Gastrocnemius medialis (tissue), 4 donors: ENCODE measurements around the gene CIDEB. TPM values are rescaled to one million over a fixed set of nuclear protein-coding genes. Genes with fewer than 3 reads are reported as not detected.
A peak's percentile ranks its signal among the peaks of the same experiment; 100 is the strongest.

Experiments
- ATAC-seq, 2 donors: fragments of 150-250 bp; one replicate each; pipeline ENCODE4 v1.9.1; 2016
- DNase-seq, 2 donors: peaks; one replicate each; pipeline ENCODE4 v3.0.0-alpha.2; 2019
- H3K27ac ChIP-seq, 4 donors: fragments of 200-600 bp; sonication (generic); 1 replicate in 1 of 4; 2 replicates in 3 of 4; pipeline ENCODE4 v1.5.1; 2016 to 2018; ENCODE audit warnings: mild to moderate bottlenecking in 2 of 4, moderate library complexity in 1 of 4
- H3K27me3 ChIP-seq, 3 donors: fragments of 200-600 bp; sonication (generic) in 2 of 3; 1 replicate in 1 of 3; 2 replicates in 2 of 3; pipeline versions ENCODE4 v1.5.1 to v1.6.0; 2016 to 2019; ENCODE audit warnings: mild to moderate bottlenecking in 1 of 3, moderate library complexity in 1 of 3
- H3K36me3 ChIP-seq, 2 donors: fragments of 200-600 bp; sonication (generic) in 1 of 2; one replicate each; pipeline ENCODE4 v1.5.1; 2017 to 2018
- H3K4me1 ChIP-seq, 2 donors: fragments of 200-600 bp; sonication (generic) in 1 of 2; one replicate each; pipeline ENCODE4 v1.5.1; 2016 to 2017; ENCODE audit warnings: mild to moderate bottlenecking in 2 of 2
- H3K4me3 ChIP-seq, 4 donors: fragments of 200-600 bp; sonication (generic) in 3 of 4; 1 replicate in 1 of 4; 2 replicates in 3 of 4; pipeline ENCODE4 v1.5.1; 2016 to 2019; ENCODE audit warnings: mild to moderate bottlenecking in 2 of 4
- H3K9me3 ChIP-seq, 3 donors: fragments of 200-600 bp; sonication (generic) in 2 of 3; 1 replicate in 1 of 3; 2 replicates in 2 of 3; pipeline ENCODE4 v1.5.1; 2016 to 2019
- CTCF ChIP-seq, 5 experiments: fragments of 450-650 bp in 3 of 5; fragments of 200-600 bp in 2 of 5; sonication (generic) in 2 of 5; IDR thresholded peaks in 4 of 5; conservative IDR thresholded peaks in 1 of 5; 1 replicate in 4 of 5; 2 replicates in 1 of 5; pipeline ENCODE4 v1.5.1; 2016 to 2019; ENCODE audit warnings: antibody characterized with exemption in 5 of 5, mild to moderate bottlenecking in 3 of 5, moderate library complexity in 3 of 5
- POLR2A ChIP-seq, 2 donors: fragments of 450-650 bp; IDR thresholded peaks; one replicate each; pipeline ENCODE4 v1.6.1; 2017; ENCODE audit warnings: antibody characterized with exemption in 2 of 2, mild to moderate bottlenecking in 2 of 2, moderate library complexity in 2 of 2
- in situ Hi-C, 4 donors: fragments of 200-750 bp; cut with MboI; loops; one replicate each; pipeline versions ENCODE4 v1.15.0 to v1.8.0; 2017; ENCODE audit warnings: low sequenced_read_pairs in 4 of 4
- intact Hi-C: fragments of 100-400 bp; cut with DNase I; formaldehyde crosslinking; loops from one replicate; pipeline ENCODE4 v1.15.1; 2023; ENCODE audit warnings: low total_unique reads
- total RNA-seq, 4 donors: library from RNA; depleted of rRNA; stranded (reverse); fragments of >200 nt; gene quantifications; one replicate each; pipeline versions ENCODE4 v1.1.0 to v1.2.3, GENCODE V29; 2016

CIDEB gene
- total RNA-seq, 4 donors from 2014 or later, result 0.39 to 1.5 (median 0.88) TPM

GRCh38 chr14:24343795-24344660 is 36.3 kb upstream of the CIDEB start:
- TF ChIP-seq CTCF (IDR thresholded peaks at IDR 0.05 in 4 of 5, conservative IDR thresholded peaks at IDR 0.05 in 1 of 5) (no peak), POLR2A (IDR thresholded peaks at IDR 0.05) (no peak)
- H3K4me3 ChIP-seq, result no peak overlapping the region
- intact Hi-C loops (no loop called here), in situ Hi-C loops (no loop called here)
- no peaks in the 10 kb centered on the region for H3K36me3 ChIP-seq
- H3K9me3 ChIP-seq, result no peaks in the 10 kb centered on the region
- peaks cover 0 to 14% (median 11%) of the 10 kb centered on the region in 3 donors for H3K27me3 ChIP-seq
- H3K4me1 ChIP-seq, result no peaks in the 10 kb centered on the region
- DNase-seq (no peak), ATAC-seq (no peak)
- H3K27ac ChIP-seq, result no peak overlapping the region

- in situ Hi-C loops (no loop called here), intact Hi-C loops (no loop called here)
- Histone ChIP-seq H3K4me1 (no peaks in the 10 kb centered on the region), H3K27ac (no peak overlapping the region), H3K36me3 (no peaks in the 10 kb centered on the region), H3K9me3 (no peaks in the 10 kb centered on the region), H3K4me3 (no peak overlapping the region), H3K27me3 (peaks cover 0 to 14% (median 12%) of the 10 kb centered on the region in 3 donors)
- DNase-seq (no peak), ATAC-seq (no peak)
- no peak for TF ChIP-seq POLR2A (IDR thresholded peaks at IDR 0.05)
- no peak for TF ChIP-seq CTCF (IDR thresholded peaks at IDR 0.05 in 4 of 5, conservative IDR thresholded peaks at IDR 0.05 in 1 of 5)
Observed at GRCh38 chr14:24342889-24343288, 35.1 kb upstream of the CIDEB start.

- ATAC-seq (no peak), DNase-seq (no peak)
- intact Hi-C loops, result no loop called here
- H3K36me3 ChIP-seq, result no peaks in the 10 kb centered on the region
- H3K4me1 ChIP-seq, result no peaks in the 10 kb centered on the region
- peaks cover 0 to 28% (median 21%) of the 10 kb centered on the region in 3 donors for H3K27me3 ChIP-seq
- no peak overlapping the region for H3K4me3 ChIP-seq
- no peak overlapping the region for H3K27ac ChIP-seq
- no peaks in the 10 kb centered on the region for H3K9me3 ChIP-seq
- in situ Hi-C loops, result no loop called here
- TF ChIP-seq POLR2A (IDR thresholded peaks at IDR 0.05) (no peak), CTCF (IDR thresholded peaks at IDR 0.05 in 4 of 5, conservative IDR thresholded peaks at IDR 0.05 in 1 of 5) (no peak)
Observed at GRCh38 chr14:24340606-24341005, 32.8 kb upstream of the CIDEB start.

GRCh38 chr14:24339284-24340151 is 31.7 kb upstream of the CIDEB start, which contains the start of gene RIPK3:
RIPK3 (minus strand) TSS chr14:24339991; CDS start chr14:24339826, 165 bp downstream.
- peaks cover 0 to 2% of the 10 kb centered on the region in 2 donors for H3K4me1 ChIP-seq
- H3K9me3 ChIP-seq, result no peaks in the 10 kb centered on the region
- H3K36me3 ChIP-seq, result no peaks in the 10 kb centered on the region
- peak within 1 kb of the TSS in 3 of 4 donors; percentile 43 to 62 (median 59) for H3K27ac ChIP-seq
- ATAC-seq (no peak), DNase-seq (no peak)
- peaks cover 6 to 37% (median 32%) of the 10 kb centered on the region in 3 donors for H3K27me3 ChIP-seq
- in situ Hi-C loops (loop anchor here in 1 of 4 donors (10.0 kb wide), 1 partner anchor 95 kb away; no protein-coding TSS in a partner anchor), intact Hi-C loops (no loop called here)
- peak within 1 kb of the TSS; percentile 33 to 54 (median 52) for H3K4me3 ChIP-seq
- TF ChIP-seq POLR2A (IDR thresholded peaks at IDR 0.05) (no peak), CTCF (IDR thresholded peaks at IDR 0.05 in 4 of 5, conservative IDR thresholded peaks at IDR 0.05 in 1 of 5) (no peak)
